NCI-H2171 (cell line): ENCODE data around the gene ACAD11.
A peak's percentile ranks its signal among the peaks of the same experiment; 100 is the strongest.
"Not testable (repeated sequence)": the region's sequence is repeated elsewhere in the genome, so short reads cannot be mapped to it uniquely, and the experiment has no call there.

ENCODE experiments used
- DNase-seq: peaks from one replicate; lab custom pipeline; 2025; lab: John Stamatoyannopoulos, UW

ACAD11 gene

DNA sequence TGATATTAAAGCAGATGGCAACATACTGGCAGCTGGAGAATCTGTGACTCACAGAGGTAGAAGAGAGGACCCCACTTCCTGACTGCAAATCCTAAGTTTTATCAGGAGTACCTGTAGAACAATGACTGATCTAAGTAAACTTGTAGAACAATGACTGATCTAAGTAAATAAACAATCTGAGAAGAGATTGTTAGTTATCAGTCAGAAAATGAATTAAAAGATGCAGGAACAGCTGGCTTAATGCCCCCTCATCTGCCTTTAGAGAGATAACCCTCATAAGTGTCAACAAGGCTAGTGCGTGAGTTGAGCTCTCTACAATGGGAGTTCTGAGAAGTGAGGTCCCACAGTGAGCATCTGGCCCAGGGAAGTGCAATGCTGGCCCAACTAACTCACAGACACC lies 14.6 kb downstream of the ACAD11 start:
- DNase-seq = no peak

DNA sequence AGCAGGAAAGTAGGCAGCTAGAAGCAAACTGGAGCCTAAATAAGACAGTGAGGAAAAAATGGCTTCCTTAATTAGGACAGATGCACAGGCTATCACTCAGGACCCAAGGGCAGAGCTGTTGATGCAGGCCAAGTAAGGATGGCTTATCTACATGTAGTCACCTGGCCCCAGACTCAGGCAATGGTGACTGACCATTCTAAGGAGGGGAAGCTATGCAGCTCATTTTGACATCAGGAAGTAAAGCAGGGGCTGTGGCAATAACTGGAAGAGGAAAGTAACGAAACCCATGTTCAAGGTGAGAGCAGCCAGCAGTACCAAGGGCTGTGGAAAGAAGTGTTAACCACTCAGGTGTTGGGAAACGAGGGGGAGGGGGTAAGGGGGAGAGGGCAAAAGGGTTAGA lies 16.2 kb downstream of the ACAD11 start:
- no peak for DNase-seq

DNA sequence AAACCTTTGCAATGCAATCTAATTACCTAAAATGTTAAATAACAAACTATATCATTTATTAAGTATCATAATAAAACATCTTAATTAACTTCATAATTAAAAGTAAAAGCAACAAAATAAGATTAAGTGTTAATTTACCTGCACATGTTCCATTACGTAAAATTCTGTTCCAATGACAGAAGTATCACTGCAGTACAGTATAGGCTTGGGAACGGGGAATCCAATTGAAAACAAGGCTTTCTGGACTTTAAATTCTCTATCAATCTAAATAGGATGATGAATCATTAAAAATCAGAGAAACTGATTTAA lies 17.1 kb downstream of the ACAD11 start:
- no peak for DNase-seq

DNA sequence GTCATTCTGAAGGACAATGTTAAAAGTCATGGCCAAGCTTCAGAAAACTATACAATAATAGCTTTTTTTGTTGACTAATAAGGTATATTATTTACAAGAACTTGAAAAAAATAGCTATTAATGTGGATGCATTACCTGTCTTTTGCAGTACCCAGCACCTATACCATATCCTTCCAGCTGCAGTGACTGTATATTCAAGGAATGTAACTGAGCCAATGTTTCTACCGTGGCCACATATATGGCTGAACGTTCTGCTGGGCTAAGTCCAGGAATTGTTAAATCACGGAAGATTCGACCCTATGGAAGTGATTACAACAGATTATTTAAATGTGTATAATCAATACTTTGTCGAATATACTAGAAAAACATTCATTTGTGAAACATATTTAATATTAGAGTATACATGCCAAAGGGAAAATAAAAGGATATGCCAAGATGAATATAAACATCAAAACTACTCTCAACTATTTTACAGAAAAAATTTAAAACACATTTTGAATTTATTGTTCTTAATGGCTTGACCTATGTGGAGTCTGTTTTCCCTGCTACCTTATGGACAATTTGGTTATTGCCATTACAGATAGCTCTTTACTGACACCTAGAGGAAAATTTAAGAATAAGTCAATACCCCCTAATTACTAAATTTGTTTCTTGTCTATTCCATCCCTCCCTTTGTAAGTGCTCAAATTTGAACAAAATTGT lies 17.6 kb downstream of the ACAD11 start:
- DNase-seq = peak; percentile 8

DNA sequence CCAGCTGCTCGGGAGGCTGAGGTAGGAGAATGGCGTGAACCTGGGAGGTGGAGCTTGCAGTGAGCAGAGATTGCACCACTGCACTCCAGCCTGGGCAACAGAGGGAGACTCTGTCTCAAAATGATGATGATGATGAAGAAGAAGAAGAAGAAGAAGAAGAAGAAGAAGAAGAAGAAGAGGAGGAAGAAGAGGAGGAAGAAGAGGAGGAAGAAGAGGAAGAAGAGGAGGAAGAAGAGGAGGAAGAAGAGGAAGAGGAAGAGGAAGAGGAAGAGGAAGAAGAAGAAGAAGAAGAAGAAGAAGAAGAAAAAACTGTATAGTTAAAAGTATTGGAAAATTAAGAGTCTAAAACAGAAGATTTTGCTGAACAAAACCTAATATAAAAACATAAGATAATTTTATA lies 18.2 kb downstream of the ACAD11 start:
- not testable (repeated sequence) for DNase-seq

DNA sequence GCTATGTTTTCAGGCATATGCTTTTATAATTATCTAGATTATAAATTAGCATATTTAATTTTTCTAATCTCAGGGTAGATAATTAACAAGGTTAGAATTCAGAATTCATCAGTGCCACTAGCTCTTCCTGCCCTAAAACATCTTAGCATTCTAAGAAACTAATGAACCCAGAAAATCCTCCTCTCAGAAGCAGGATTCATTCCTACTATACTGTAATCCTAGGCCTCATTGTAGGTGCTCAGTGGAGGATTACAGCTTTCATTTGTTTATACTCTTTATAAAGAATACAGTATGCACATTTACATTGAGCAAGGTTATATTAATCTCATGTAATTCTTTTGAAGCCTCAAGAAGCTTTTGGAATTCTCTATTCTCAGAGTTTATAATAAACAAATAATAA lies 20.9 kb downstream of the ACAD11 start:
- DNase-seq = no peak

DNA sequence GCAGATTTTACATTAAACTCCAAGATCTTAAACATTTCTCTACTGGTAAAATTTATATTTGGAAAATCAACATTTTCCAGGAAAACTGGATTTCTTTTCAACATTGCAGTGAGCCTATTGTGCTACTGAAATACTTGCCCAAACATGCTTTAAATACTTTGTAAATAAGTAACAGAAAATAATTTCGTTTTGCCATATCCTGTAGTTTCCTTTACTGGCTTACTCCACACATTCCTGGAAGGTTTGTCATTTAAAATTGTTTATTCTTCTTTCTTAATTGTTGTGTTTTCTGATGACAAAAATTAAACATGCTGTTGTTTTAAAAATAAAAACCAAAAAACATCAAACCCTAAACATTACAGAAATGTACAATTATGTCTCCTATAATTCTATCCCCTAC lies 22.0 kb downstream of the ACAD11 start:
- DNase-seq = no peak

DNA sequence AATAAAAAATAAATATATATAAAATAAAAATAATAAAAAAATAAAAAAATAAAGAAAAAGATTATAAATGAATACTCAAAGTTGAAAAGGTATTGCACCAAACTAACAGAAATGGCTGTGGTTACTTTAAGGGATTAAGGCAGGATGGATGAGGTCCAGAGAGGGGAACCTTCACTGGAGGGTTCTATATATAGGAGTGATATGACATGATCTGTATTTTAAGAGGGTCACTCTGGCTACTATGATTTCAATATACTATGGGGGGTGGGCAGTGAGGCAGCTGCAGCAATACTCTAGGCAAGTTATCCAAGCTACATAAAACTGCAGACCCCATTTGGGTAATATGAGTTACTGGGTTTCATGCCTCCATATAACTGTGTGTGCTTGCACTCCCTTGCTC lies 24.6 kb downstream of the ACAD11 start:
- no peak for DNase-seq

DNA sequence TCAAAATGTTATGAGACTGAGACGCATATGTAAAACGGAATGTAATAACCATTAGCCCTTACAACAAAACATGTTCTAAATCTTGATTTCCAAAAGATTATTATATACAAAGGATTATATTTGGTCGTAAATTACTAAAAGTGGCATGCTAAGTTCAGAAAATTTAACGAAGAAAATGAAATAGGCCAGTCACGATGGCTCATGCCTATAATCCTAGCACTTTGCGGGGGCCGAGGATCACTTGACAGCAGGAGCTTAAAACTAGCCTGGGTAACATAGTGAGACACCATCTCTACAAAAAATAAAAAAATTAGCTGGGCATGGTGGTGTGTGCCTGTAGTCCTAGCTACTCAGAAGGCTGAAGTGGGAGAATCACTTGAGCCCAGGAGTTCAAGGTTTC lies 29.0 kb downstream of the ACAD11 start:
- no peak for DNase-seq

DNA sequence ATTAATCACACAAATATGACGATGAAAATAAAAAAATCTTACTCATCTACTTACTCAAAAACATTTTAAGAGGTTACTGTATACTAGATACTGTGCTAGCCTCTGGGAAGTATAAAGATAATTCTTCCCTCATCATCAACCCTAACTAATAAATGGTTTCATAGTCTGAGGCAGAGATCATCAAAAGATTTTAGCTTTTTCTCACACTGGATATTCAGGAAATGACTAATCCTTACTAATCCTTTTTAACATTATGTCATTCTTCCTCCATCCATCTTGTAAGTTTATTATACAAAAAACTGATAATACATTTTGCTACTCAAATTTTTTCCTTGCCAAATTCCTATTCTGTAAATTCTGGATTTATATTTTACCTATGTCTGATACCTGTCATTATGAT lies 29.7 kb downstream of the ACAD11 start:
- no peak for DNase-seq

DNA sequence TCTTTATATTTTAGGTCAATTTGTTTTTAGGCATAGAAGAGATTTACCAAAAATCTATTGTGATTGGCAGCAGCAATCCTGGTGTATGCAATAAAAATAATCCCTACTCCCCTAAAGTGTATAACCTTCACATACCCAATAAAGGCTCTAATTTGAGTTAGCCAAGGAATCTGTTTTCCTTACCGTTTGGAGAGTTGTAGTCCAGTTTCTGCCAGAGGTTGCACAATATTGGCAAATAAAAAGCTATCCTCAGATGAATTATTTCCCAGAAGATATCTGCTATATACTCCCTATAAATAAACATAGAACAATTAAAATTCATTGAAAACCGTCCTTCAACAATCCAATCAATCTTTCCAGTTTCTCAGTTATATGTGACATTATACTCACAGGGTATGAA lies 31.5 kb downstream of the ACAD11 start:
- DNase-seq = no peak

DNA sequence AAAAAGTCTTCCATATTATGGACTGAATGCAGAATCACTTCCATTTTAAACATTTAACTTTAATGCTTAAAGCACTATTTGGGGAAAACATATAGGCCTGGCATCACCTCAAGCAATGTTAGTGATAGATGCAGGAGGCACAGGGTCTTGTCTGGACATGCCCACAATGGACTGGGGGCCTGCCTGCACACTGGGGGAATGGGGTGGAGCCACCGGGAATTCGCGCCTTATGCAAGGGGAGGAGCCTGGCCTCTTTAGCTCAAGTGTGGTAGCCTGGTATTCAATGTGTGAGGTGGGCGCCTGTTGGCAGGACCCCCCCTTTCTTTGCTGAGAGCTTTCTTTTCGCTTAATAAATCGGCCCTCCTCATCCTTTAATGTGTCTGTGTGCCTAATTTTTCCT lies 32.7 kb downstream of the ACAD11 start:
- DNase-seq = no peak

DNA sequence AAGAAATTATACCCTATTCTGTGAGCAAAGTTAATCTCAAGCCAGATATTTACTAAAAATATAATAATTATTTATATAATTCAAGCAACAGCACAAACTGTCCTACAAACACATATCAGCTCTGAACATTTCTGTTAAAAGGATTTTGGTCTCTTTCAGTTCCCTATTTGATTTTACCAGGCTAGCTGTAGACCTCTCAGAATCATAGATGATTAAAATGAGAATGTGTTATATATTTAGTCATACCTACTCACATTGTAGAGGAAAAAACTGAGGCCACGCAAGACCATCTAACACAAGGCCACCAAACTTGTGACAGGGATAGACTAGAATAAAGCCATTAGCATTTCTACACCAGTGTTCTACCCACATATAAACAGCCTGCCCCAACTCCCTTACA lies 34.0 kb downstream of the ACAD11 start:
- no peak for DNase-seq

DNA sequence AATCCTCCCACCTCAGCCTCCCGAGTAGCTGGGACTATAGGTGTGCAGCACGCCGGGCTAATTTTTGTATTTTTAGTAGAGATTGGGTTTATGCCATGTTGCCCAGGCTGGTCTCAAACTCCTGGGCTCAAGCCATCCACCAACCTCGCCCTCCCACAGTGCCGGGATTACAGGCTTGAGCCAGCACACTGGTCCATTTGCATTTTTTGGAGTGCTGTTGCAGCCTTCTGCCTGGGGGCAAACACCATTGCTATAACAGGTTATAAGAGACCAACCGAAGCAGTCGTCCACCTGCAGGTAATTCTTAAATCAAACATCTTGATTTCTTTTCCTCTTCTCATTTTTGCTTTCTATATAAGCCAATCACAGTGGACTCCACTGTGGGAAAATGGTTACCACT lies 34.8 kb downstream of the ACAD11 start:
- no peak for DNase-seq

DNA sequence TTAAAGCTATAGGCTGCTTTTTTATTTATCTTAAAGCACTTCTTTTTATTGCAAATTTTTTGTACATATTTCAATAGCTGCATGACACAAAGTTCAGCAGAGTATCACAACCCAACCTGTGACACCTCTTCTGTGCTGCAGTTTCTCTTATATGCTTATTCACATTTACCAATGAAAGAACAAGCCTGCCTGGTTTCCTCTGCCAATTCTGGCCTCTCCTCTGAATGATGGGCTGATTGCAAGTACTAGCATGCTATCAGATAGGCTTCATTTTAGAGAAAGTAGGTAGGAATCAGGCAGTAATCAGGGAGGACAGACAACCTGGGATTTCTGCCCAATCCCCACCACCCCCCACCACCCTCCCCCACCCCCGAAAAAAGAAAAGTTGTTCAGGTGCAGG lies 36.0 kb downstream of the ACAD11 start:
- no peak for DNase-seq

DNA sequence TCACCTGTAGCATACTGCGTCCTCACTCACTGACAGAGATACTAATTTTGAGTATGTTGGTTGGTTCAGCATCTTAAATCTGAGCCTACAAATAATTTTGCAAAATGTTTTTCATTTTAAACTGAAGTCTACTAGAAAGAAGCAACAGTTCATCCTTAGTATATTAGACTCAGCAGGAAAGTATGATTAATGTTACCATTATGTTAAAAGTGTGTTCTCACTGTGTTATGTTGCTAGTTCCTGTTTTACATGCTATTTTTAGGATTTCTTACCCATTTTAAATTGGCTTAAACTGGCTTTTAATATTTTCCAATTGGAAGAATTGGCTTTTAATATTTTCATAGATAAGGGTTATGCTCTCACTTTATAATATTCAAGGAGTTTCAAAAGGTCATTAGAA lies 36.8 kb downstream of the ACAD11 start:
- no peak for DNase-seq

DNA sequence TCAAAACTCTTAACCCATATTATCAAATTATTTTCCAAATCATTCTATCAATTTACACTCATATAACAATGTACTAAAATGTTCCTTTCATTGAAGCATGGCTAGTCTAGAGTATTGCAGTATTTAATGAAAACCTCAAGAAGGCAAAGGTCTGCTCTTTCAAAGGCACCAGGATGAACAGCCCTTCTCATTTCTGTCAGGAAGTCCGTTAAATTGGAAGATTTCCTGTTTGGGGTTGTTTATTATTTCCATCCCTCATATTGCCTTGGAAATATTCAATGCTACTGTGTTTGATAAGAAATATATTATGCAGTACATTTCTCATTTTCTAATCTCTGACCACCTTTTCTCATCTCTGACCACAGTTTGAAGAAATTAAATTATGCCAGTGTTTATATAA lies 37.5 kb downstream of the ACAD11 start:
- DNase-seq = no peak

DNA sequence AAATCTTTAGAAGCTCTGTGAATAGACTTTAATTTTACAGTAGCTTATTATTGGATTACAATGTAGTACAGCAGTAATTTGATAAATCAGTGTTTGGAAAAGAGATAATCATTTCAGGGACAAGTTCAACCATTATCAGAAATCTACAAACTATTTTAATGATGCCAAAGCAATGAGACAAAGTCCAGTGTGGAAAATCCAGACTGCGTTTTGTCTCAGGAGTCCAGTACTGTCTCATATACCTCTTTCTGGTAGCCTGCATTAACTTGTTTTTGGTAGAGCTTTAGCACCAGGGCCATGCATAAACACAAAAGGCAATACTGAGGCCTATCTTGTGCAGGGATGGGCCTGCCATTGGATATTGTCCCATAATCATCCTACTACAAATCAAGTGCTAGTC lies 42.8 kb downstream of the ACAD11 start:
- no peak for DNase-seq

DNA sequence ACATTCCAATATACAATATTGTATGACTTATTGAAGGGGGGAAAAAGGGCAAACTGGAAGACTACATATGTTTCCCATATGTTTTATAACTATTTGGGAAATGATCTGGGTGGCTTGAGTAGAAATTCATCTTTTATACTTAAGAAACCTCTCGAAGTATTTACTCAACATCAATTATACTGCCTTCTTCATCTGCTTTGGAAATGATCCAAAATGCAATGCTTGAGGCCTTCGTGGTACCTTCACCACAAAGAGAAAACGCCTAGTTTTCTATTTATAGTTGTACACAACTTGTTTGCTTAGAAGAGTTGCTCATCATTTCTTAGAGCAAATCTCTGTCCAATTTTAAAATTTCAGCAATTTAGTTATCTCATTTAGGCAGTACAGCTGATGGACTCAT lies 43.7 kb downstream of the ACAD11 start:
- no peak for DNase-seq

DNA sequence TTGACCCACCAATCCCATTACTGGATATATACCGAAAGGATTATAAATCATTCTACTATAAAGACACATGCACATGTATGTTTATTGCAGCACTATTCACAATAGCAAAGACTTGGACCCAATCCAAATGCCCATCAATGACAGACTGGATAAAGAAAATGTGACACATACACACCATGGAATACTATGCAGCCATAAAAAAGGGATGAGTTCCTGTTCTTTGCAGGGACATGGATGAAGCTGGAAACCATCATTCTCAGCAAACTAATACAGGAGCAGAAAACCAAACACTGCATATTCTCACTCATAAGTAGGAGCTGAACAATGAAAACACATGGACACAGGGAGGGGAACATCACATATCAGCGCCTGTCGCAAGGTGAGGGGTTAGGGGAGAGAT lies 44.3 kb downstream of the ACAD11 start:
- DNase-seq = not testable (repeated sequence)

DNA sequence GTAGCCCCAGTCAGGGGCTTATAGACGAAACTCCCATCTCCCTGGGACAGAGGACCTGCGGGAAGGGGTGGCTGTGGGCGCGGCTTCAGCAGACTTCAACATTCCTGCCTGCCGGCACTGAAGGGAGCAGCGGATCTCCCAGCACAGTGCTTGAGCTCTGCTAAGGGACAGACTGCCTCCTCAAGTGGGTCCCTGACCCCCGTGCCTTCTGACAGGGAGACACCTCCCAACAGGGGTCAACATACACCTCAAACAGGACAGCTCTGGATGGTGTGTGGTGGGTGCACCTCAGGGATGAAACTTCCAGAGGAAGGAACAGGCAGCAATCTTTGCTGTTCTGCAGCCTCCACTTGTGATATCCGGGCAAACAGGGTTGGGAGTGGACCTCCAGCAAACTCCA lies 53.0 kb downstream of the ACAD11 start:
- not testable (repeated sequence) for DNase-seq

DNA sequence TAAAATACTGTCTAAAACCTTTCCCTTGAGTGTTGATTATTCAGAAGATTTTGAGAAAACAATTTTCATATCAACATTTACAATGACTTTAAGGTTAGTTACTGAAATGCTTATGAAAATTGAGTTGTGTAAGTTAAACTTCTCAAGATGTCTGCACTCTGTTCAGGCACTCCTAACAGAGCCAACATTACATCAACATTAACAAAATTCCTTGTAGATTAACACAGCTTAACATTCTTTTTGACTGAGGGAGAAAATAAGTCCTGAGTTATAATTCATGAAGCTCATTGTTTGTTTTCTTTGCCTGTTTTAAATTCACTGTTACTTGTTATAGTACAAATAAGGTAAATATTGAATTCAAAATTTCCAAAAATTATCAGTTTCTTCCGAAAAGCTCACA lies 53.5 kb downstream of the ACAD11 start:
- DNase-seq = no peak

DNA sequence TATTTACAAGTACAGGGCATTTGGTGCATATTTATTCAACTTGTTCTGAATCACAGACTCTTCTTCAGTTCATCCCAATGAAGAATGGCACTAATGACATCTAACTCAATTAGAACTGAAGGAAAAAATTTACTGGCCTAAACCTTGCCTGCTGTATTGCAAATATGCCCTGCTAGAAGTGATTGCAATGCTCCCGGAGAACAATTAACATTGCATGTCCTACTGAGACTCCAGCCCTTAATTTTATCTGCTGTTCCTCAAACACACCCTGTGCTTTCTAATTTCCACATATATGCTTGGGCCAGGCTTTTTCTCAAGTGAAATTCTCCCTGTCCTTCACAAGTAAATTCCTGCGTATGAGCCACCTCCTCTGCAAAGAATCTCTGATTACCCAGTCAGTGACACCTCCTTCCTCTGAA lies 54.2 kb downstream of the ACAD11 start:
- DNase-seq = no peak

DNA sequence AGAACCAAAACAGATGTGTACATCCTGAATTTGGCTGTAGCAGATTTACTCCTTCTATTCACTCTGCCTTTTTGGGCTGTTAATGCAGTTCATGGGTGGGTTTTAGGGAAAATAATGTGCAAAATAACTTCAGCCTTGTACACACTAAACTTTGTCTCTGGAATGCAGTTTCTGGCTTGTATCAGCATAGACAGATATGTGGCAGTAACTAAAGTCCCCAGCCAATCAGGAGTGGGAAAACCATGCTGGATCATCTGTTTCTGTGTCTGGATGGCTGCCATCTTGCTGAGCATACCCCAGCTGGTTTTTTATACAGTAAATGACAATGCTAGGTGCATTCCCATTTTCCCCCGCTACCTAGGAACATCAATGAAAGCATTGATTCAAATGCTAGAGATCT lies 59.0 kb downstream of the ACAD11 start:
- not testable (repeated sequence) for DNase-seq

DNA sequence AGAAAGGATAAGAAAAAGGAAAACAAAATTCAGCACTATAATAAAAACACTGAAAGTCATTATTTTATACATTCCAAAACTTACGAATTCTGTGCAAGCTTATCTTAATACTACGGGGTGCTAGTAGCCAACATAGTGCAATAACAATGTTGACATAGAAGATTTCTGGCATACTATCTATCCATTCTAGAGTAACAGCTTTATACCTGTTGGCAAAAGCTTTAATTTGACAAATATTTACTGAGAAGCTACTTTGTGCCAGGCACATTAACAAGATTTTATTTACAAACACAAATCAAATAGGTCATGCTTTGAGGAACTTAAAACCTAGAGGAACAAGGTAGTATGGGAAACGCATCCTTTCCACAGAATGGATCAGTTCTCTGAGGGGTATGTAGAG lies 61.4 kb downstream of the ACAD11 start:
- DNase-seq = no peak
